ENCODE results near the gene CIART.

GRCh38 chr1:150288382-150288781 is 6.0 kb downstream of the CIART start:
- TF ChIP-seq SUZ12 (IDR thresholded peaks at IDR 0.05; ENCODE audit: extremely low read depth, insufficient read depth, insufficient read length): no peak
- no peak for TF ChIP-seq YY1 (IDR thresholded peaks at IDR 0.05; ENCODE audit: insufficient read depth, insufficient read length)
